ENCODE data around the gene ZNF500.

DNA sequence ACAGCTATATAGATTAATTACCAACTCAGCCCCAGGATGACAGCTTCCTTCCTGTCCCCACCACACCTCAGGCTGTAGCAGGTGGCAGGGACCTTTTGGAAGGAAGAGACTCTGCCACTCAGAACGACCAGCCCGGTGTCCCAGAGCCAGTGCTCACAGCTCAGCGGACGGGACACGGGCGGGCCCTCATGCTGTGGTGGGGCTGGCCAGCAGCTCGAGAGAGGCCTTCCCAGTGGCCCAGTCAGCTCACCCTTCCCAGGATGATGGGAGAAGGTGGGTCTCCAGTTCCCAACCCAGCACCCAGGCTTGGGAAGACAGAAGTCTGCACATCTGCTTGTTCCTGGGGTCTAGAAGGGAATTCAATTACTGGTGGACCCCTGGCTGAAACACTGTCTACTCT lies 63.1 kb downstream of the ZNF500 start:
- no peak for TF ChIP-seq POLR2A (IDR thresholded peaks at IDR 0.05)
- TF ChIP-seq, protein P1, sequence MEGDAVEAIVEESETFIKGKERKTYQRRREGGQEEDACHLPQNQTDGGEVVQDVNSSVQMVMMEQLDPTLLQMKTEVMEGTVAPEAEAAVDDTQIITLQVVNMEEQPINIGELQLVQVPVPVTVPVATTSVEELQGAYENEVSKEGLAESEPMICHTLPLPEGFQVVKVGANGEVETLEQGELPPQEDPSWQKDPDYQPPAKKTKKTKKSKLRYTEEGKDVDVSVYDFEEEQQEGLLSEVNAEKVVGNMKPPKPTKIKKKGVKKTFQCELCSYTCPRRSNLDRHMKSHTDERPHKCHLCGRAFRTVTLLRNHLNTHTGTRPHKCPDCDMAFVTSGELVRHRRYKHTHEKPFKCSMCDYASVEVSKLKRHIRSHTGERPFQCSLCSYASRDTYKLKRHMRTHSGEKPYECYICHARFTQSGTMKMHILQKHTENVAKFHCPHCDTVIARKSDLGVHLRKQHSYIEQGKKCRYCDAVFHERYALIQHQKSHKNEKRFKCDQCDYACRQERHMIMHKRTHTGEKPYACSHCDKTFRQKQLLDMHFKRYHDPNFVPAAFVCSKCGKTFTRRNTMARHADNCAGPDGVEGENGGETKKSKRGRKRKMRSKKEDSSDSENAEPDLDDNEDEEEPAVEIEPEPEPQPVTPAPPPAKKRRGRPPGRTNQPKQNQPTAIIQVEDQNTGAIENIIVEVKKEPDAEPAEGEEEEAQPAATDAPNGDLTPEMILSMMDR (IDR thresholded peaks at IDR 0.05), result no peak
